Esophagus (tissue), 2 donors: Measurements from ENCODE around the gene AGBL1. TPM values are rescaled to one million over a fixed set of nuclear protein-coding genes. Genes with fewer than 3 reads are reported as not detected.

Source experiments
- H3K27ac ChIP-seq, 2 donors: one replicate each; pipeline ENCODE4 v1.5.1; 2013; ENCODE audit warnings: low read depth in 2 of 2, mild to moderate bottlenecking in 2 of 2, inconsistent platforms in 1 of 2, low read length in 1 of 2, moderate library complexity in 1 of 2
- H3K27me3 ChIP-seq, 2 donors: one replicate each; pipeline ENCODE4 v1.6.1; 2013; ENCODE audit warnings: low read length in 2 of 2, control low read depth in 1 of 2, mild to moderate bottlenecking in 1 of 2; ENCODE audit not compliant: insufficient read depth in 2 of 2, control insufficient read depth in 1 of 2
- H3K36me3 ChIP-seq, 2 donors: one replicate each; pipeline ENCODE4 v1.6.1; 2013; ENCODE audit warnings: low read length in 1 of 2; ENCODE audit not compliant: control insufficient read depth in 2 of 2, insufficient read depth in 2 of 2
- H3K4me1 ChIP-seq, 2 donors: one replicate each; pipeline ENCODE4 v1.6.1; 2013; ENCODE audit warnings: low read length in 1 of 2; ENCODE audit not compliant: control insufficient read depth in 2 of 2, insufficient read depth in 2 of 2
- H3K4me3 ChIP-seq, 2 donors: one replicate each; pipeline ENCODE4 v1.5.1; 2013; ENCODE audit warnings: low read length in 2 of 2, mild to moderate bottlenecking in 2 of 2, low read depth in 1 of 2, moderate library complexity in 1 of 2
- H3K9me3 ChIP-seq, 2 donors: one replicate each; pipeline ENCODE4 v1.6.1; 2013; ENCODE audit warnings: mild to moderate bottlenecking in 2 of 2, low read depth in 1 of 2, low read length in 1 of 2, moderate library complexity in 1 of 2; ENCODE audit not compliant: control insufficient read depth in 2 of 2, insufficient read depth in 1 of 2
- whole genome bisulfite sequencing, 2 donors: extraction: QIAGEN DNeasy Blood & Tissue Kit; methylation state at CpG; one replicate each; pipeline ENCODE4 v1.1.7; 2013; 5-methylcytosine and 5-hydroxymethylcytosine counted together
- polyA plus RNA-seq, 2 donors: library from polyadenylated mRNA; stranded (reverse); fragments of 200-250 nt; gene quantifications; one replicate each; pipeline ENCODE4 v1.2.3, GENCODE V29; 2013
- donor health status: healthy with polysubstance abuse.
- donor health status: Bipolar disorder and iron deficiency.

The AGBL1 gene
- under 1 TPM in 1 of 2 donors, not detected in 1; 0.01 TPM for polyA plus RNA-seq

GRCh38 chr15:86079508-86080266, at the start of gene AGBL1:
TSS of gene AGBL1 (plus strand) at chr15:86079871.
- Histone ChIP-seq H3K27ac (no peak within 1 kb of the TSS), H3K9me3 (no peaks in the 10 kb centered on the region), H3K27me3 (no peaks in the 10 kb centered on the region), H3K4me1 (no peaks in the 10 kb centered on the region), H3K4me3 (no peak within 1 kb of the TSS), H3K36me3 (no peaks in the 10 kb centered on the region)
- WGBS, 2 donors, result 68 to 71% methylated on average over 27 of the region's 27 CpGs

GRCh38 chr15:86034904-86035303, 44.8 kb upstream of the AGBL1 start:
- Histone ChIP-seq H3K27me3 (peaks cover 0 to 2% of the 10 kb centered on the region in 2 donors), H3K9me3 (no peaks in the 10 kb centered on the region), H3K27ac (no peak overlapping the region), H3K4me3 (no peak overlapping the region), H3K4me1 (no peaks in the 10 kb centered on the region), H3K36me3 (no peaks in the 10 kb centered on the region)

- H3K27ac ChIP-seq, result no peak overlapping the region
- WGBS, 2 donors, result 67 to 77% methylated on average over 1 of the region's 1 CpG
- no peaks in the 10 kb centered on the region for H3K9me3 ChIP-seq
- H3K4me1 ChIP-seq, result no peaks in the 10 kb centered on the region
- peaks cover 0 to 2% of the 10 kb centered on the region in 2 donors for H3K27me3 ChIP-seq
- H3K4me3 ChIP-seq, result no peak overlapping the region
- H3K36me3 ChIP-seq, result no peaks in the 10 kb centered on the region
Observed at GRCh38 chr15:86036243-86036642, 43.4 kb upstream of the AGBL1 start.

- WGBS, 2 donors, result 91 to 93% methylated on average over 1 of the region's 1 CpG
- H3K36me3 ChIP-seq, result no peaks in the 10 kb centered on the region
- H3K4me3 ChIP-seq, result no peak overlapping the region
- H3K27ac ChIP-seq, result no peak overlapping the region
- no peaks in the 10 kb centered on the region for H3K9me3 ChIP-seq
- no peaks in the 10 kb centered on the region for H3K4me1 ChIP-seq
- peaks cover 0 to 2% of the 10 kb centered on the region in 2 donors for H3K27me3 ChIP-seq
Observed at GRCh38 chr15:86038491-86038890, 41.2 kb upstream of the AGBL1 start.

- 73 to 75% methylated on average over 6 of the region's 6 CpGs for WGBS, 2 donors
- peaks cover 0 to 2% of the 10 kb centered on the region in 2 donors for H3K27me3 ChIP-seq
- no peak overlapping the region for H3K4me3 ChIP-seq
Observed at GRCh38 chr15:86040356-86041033, 39.2 kb upstream of the AGBL1 start.

GRCh38 chr15:86041399-86041798, 38.3 kb upstream of the AGBL1 start:
- H3K36me3 ChIP-seq, result no peaks in the 10 kb centered on the region
- no peaks in the 10 kb centered on the region for H3K4me1 ChIP-seq
- no peak overlapping the region for H3K4me3 ChIP-seq
- 42 to 51% methylated on average over 6 of the region's 6 CpGs for WGBS, 2 donors
- peaks cover 0 to 2% of the 10 kb centered on the region in 2 donors for H3K9me3 ChIP-seq
- H3K27ac ChIP-seq, result no peak overlapping the region
- H3K27me3 ChIP-seq, result peaks cover 0 to 2% of the 10 kb centered on the region in 2 donors

More at GRCh38 chr15:86040356-86041033, 39.2 kb upstream of the AGBL1 start:
- Histone ChIP-seq H3K9me3 (peaks cover 0 to 2% of the 10 kb centered on the region in 2 donors), H3K27ac (no peak overlapping the region), H3K4me1 (no peaks in the 10 kb centered on the region), H3K36me3 (no peaks in the 10 kb centered on the region)

GRCh38 chr15:86042226-86042625, 37.4 kb upstream of the AGBL1 start:
- Histone ChIP-seq H3K9me3 (peaks cover 0 to 2% of the 10 kb centered on the region in 2 donors), H3K4me3 (no peak overlapping the region), H3K36me3 (no peaks in the 10 kb centered on the region), H3K27me3 (peaks cover 0 to 2% of the 10 kb centered on the region in 2 donors), H3K27ac (no peak overlapping the region), H3K4me1 (no peaks in the 10 kb centered on the region)
- WGBS, 2 donors, result 80 to 91% methylated on average over 1 of the region's 1 CpG

- no peaks in the 10 kb centered on the region for H3K27me3 ChIP-seq
- no peaks in the 10 kb centered on the region for H3K4me1 ChIP-seq
- no peak overlapping the region for H3K4me3 ChIP-seq
- WGBS, 2 donors, result 14 to 18% methylated on average over 1 of the region's 1 CpG
- H3K27ac ChIP-seq, result no peak overlapping the region
- peaks cover 0 to 2% of the 10 kb centered on the region in 2 donors for H3K9me3 ChIP-seq
- no peaks in the 10 kb centered on the region for H3K36me3 ChIP-seq
Observed at GRCh38 chr15:86044981-86045380, 34.7 kb upstream of the AGBL1 start.

GRCh38 chr15:86054338-86054737, 25.3 kb upstream of the AGBL1 start:
- H3K36me3 ChIP-seq, result no peaks in the 10 kb centered on the region
- no peaks in the 10 kb centered on the region for H3K4me1 ChIP-seq
- 67 to 77% methylated on average over 6 of the region's 6 CpGs for WGBS, 2 donors
- no peaks in the 10 kb centered on the region for H3K27me3 ChIP-seq
- H3K4me3 ChIP-seq, result no peak overlapping the region
- no peak overlapping the region for H3K27ac ChIP-seq
- H3K9me3 ChIP-seq, result no peaks in the 10 kb centered on the region
